K562 (cell line): ENCODE results near the gene LRRC4.

Experiments used
- ATF2 ChIP-seq: sonication (generic); formaldehyde crosslinking; IDR thresholded peaks from 2 replicates; pipeline ENCODE4 v1.8.1; 2022; ENCODE audit warnings: missing genetic modification reagents
- ATF3 ChIP-seq, 2 experiments: fragments of 450-650 bp in 1 of 2; sonication (generic) in 1 of 2; formaldehyde crosslinking in 1 of 2; IDR thresholded peaks in 1 of 2; conservative IDR thresholded peaks in 1 of 2; 2 replicates each; pipeline versions ENCODE4 v1.6.1 to v1.8.1; 2016 to 2023; ENCODE audit warnings: mild to moderate bottlenecking in 2 of 2, moderate library complexity in 2 of 2, inconsistent platforms in 1 of 2, missing genetic modification reagents in 1 of 2
- CTCF ChIP-seq, 3 experiments: IDR thresholded peaks in 2 of 3; conservative IDR thresholded peaks in 1 of 3; 2 replicates each; pipeline ENCODE4 v1.5.1; 2011 to 2012; ENCODE audit warnings: low read length in 3 of 3, mild to moderate bottlenecking in 3 of 3, control low read depth in 2 of 3, improper control_type of control experiment in 1 of 3, inconsistent platforms in 1 of 3, low read depth in 1 of 3, mixed read lengths in 1 of 3, moderate library complexity in 1 of 3; ENCODE audit not compliant: insufficient read depth in 2 of 3
- GTF2B ChIP-seq: IDR thresholded peaks from 2 replicates; pipeline ENCODE4 v1.6.1; 2011; ENCODE audit not compliant: insufficient read length; ENCODE audit errors: extremely low read depth
- HDAC2 ChIP-seq: fragments of 450-650 bp; IDR thresholded peaks from 2 replicates; pipeline ENCODE4 v1.6.1; 2016; ENCODE audit warnings: mild to moderate bottlenecking
- MAFK ChIP-seq: IDR thresholded peaks from 2 replicates; pipeline ENCODE4 v1.6.1; 2011; ENCODE audit warnings: low read length, improper control_type of control experiment
- NCOR1 ChIP-seq: fragments of 450-650 bp; IDR thresholded peaks from 2 replicates; pipeline ENCODE4 v1.6.1; 2016; ENCODE audit warnings: mild to moderate bottlenecking, moderate library complexity
- TAF1 ChIP-seq: IDR thresholded peaks from 2 replicates; pipeline ENCODE4 v1.6.1; 2011; ENCODE audit warnings: mild to moderate bottlenecking, low read length, moderate library complexity; ENCODE audit not compliant: insufficient read depth, control insufficient read depth, severe bottlenecking; ENCODE audit errors: extremely low read depth
- ZNF717 ChIP-seq: fragments of 250-450 bp; sonication (Bioruptor Pico); IDR thresholded peaks from 2 replicates; pipeline ENCODE4 v1.5.0; 2021

- TF ChIP-seq MAFK (no peak), CTCF (IDR thresholded peaks at IDR 0.05 in 2 of 3, conservative IDR thresholded peaks at IDR 0.05 in 1 of 3; ENCODE audit: insufficient read depth in 2 of 3, low read depth in 1 of 3, low read length in 3 of 3) (peak; percentile 93 to 100 (median 99)), ZNF717 (CRISPR knock-in tag) (no peak), NCOR1 (no peak), TAF1 (no peak), ATF3 (IDR thresholded peaks at IDR 0.05) (peak; percentile 87), ATF3 (CRISPR knock-in tag; conservative IDR thresholded peaks at IDR 0.05) (no peak), HDAC2 (0 out of 2 replicates have a peak, but pooled peaks have one; percentile 28), GTF2B (no peak), ATF2 (CRISPR knock-in tag) (no peak)
Measured at GRCh38 chr7:128020159-128020558, 11.1 kb downstream of the LRRC4 start.
